ENCODE data around the gene WDR93. TPM values are rescaled to one million over a fixed set of nuclear protein-coding genes. Genes with fewer than 3 reads are reported as not detected.
A peak's percentile ranks its signal among the peaks of the same experiment; 100 is the strongest.

Gene WDR93
- total RNA-seq, 4 donors from 2014 or later, result 0.31 TPM; not detected in 3

- 79% methylated on average over 7 of the region's 7 CpGs for WGBS
- H3K36me3 ChIP-seq, result no peaks in the 10 kb centered on the region
These were observed 34.3 kb upstream of the WDR93 start for GRCh38 chr15:89656116-89656815.

GRCh38 chr15:89657686-89658200 lies 32.9 kb upstream of the WDR93 start:
- TF ChIP-seq CTCF (IDR thresholded peaks at IDR 0.05) (no peak), EP300 (IDR thresholded peaks at IDR 0.05) (no peak), POLR2A (IDR thresholded peaks at IDR 0.05) (no peak), POLR2AphosphoS5 (IDR thresholded peaks at IDR 0.05) (no peak)
- no peak overlapping the region for H3K4me3 ChIP-seq

More at GRCh38 chr15:89656116-89656815, 34.3 kb upstream of the WDR93 start:
- Histone ChIP-seq H3K27ac (no peak overlapping the region), H3K27me3 (peaks cover 13% of the 10 kb centered on the region), H3K4me1 (peaks cover 13% of the 10 kb centered on the region), H3K4me3 (no peak overlapping the region), H3K9me3 (no peaks in the 10 kb centered on the region)
- no peak for DNase-seq (ENCODE audit: low spot score in 2 of 2)
- TF ChIP-seq EP300 (IDR thresholded peaks at IDR 0.05) (no peak), POLR2AphosphoS5 (IDR thresholded peaks at IDR 0.05) (no peak), CTCF (IDR thresholded peaks at IDR 0.05) (no peak), POLR2A (IDR thresholded peaks at IDR 0.05) (no peak)

GRCh38 chr15:89659295-89659694 lies 31.3 kb upstream of the WDR93 start:
- whole genome bisulfite sequencing, result 92% methylated on average over 2 of the region's 2 CpGs
- peaks cover 22% of the 10 kb centered on the region for H3K4me1 ChIP-seq
- TF ChIP-seq POLR2A (IDR thresholded peaks at IDR 0.05) (no peak), EP300 (IDR thresholded peaks at IDR 0.05) (no peak), CTCF (IDR thresholded peaks at IDR 0.05) (no peak), POLR2AphosphoS5 (IDR thresholded peaks at IDR 0.05) (no peak)
- H3K27ac ChIP-seq, result no peak overlapping the region
- no peaks in the 10 kb centered on the region for H3K36me3 ChIP-seq
- H3K4me3 ChIP-seq, result no peak overlapping the region
- H3K9me3 ChIP-seq, result no peaks in the 10 kb centered on the region
- H3K27me3 ChIP-seq, result peaks cover 12% of the 10 kb centered on the region
- peak in 1 of 2 donors; percentile 1 for DNase-seq (ENCODE audit: low spot score in 2 of 2)

More at GRCh38 chr15:89657686-89658200, 32.9 kb upstream of the WDR93 start:
- no peak overlapping the region for H3K27ac ChIP-seq
- WGBS, result 72% methylated on average over 5 of the region's 5 CpGs
- DNase-seq (ENCODE audit: low spot score in 2 of 2), result no peak
- peaks cover 18% of the 10 kb centered on the region for H3K4me1 ChIP-seq
- no peaks in the 10 kb centered on the region for H3K36me3 ChIP-seq
- H3K27me3 ChIP-seq, result peaks cover 13% of the 10 kb centered on the region
- H3K9me3 ChIP-seq, result no peaks in the 10 kb centered on the region

- Histone ChIP-seq H3K9me3 (no peaks in the 10 kb centered on the region), H3K4me3 (no peak overlapping the region), H3K36me3 (no peaks in the 10 kb centered on the region), H3K4me1 (peaks cover 19% of the 10 kb centered on the region), H3K27ac (no peak overlapping the region), H3K27me3 (peaks cover under 1% of the 10 kb centered on the region)
- DNase-seq (ENCODE audit: low spot score in 2 of 2), result peak in 1 of 2 donors; percentile 3
- WGBS, result 81% methylated on average over 2 of the region's 2 CpGs
- TF ChIP-seq POLR2AphosphoS5 (IDR thresholded peaks at IDR 0.05) (no peak), POLR2A (IDR thresholded peaks at IDR 0.05) (no peak), CTCF (IDR thresholded peaks at IDR 0.05) (no peak), EP300 (IDR thresholded peaks at IDR 0.05) (no peak)
These were observed 30.1 kb upstream of the WDR93 start for GRCh38 chr15:89660556-89660955.

GRCh38 chr15:89662893-89663626 lies 27.6 kb upstream of the WDR93 start:
- peak in 1 of 3 donors; percentile 26 for TF ChIP-seq POLR2AphosphoS5 (IDR thresholded peaks at IDR 0.05)
- no peak for TF ChIP-seq POLR2A (IDR thresholded peaks at IDR 0.05)
- 31% methylated on average over 11 of the region's 11 CpGs for WGBS
- peaks cover 25% of the 10 kb centered on the region for H3K4me1 ChIP-seq

More at GRCh38 chr15:89662893-89663626, 27.6 kb upstream of the WDR93 start:
- H3K27me3 ChIP-seq, result no peaks in the 10 kb centered on the region
- H3K36me3 ChIP-seq, result no peaks in the 10 kb centered on the region
- H3K27ac ChIP-seq, result peak overlapping the region; percentile 83
- H3K4me3 ChIP-seq, result no peak overlapping the region
- DNase-seq (ENCODE audit: low spot score in 2 of 2), result peak in 1 of 2 donors; percentile 83
- no peaks in the 10 kb centered on the region for H3K9me3 ChIP-seq

Data from suprapubic skin (tissue), 4 donors.